ENCODE data around the gene ADGRD1. TPM values are rescaled to one million over a fixed set of nuclear protein-coding genes. Genes with fewer than 3 reads are reported as not detected.

Gene ADGRD1
- total RNA-seq, 2 donors from 2014 or later: not detected

GRCh38 chr12:131027264-131027663 lies 73.6 kb downstream of the ADGRD1 start:
- Mint-ChIP-seq H3K4me3 (no peak overlapping the region), H3K27ac (no peak overlapping the region), H3K9me3 (no peaks in the 10 kb centered on the region), H3K27me3 (peaks cover 0 to 3% of the 10 kb centered on the region in 2 donors), H3K4me1 (ENCODE audit: low read depth in 2 of 2) (peaks cover 0 to 4% of the 10 kb centered on the region in 2 donors), H3K36me3 (no peaks in the 10 kb centered on the region)
- ATAC-seq: no peak
- no peak for DNase-seq (ENCODE audit: low spot score)

GRCh38 chr12:131027876-131028586 lies 74.3 kb downstream of the ADGRD1 start:
- H3K27ac Mint-ChIP-seq: no peak overlapping the region
- no peaks in the 10 kb centered on the region for H3K36me3 Mint-ChIP-seq
- H3K27me3 Mint-ChIP-seq: peaks cover 0 to 3% of the 10 kb centered on the region in 2 donors
- peaks cover 0 to 4% of the 10 kb centered on the region in 2 donors for H3K4me1 Mint-ChIP-seq (ENCODE audit: low read depth in 2 of 2)
- H3K9me3 Mint-ChIP-seq: no peaks in the 10 kb centered on the region
- no peak for DNase-seq (ENCODE audit: low spot score)
- no peak for ATAC-seq
- H3K4me3 Mint-ChIP-seq: no peak overlapping the region

GRCh38 chr12:131028587-131029338 lies 75.1 kb downstream of the ADGRD1 start:
- Mint-ChIP-seq H3K27ac (no peak overlapping the region), H3K9me3 (no peaks in the 10 kb centered on the region)
- ATAC-seq: no peak

GRCh38 chr12:131030472-131031328 lies 77.0 kb downstream of the ADGRD1 start:
- no peak overlapping the region for H3K27ac Mint-ChIP-seq

More at GRCh38 chr12:131028587-131029338, 75.1 kb downstream of the ADGRD1 start:
- H3K27me3 Mint-ChIP-seq: peaks cover 0 to 3% of the 10 kb centered on the region in 2 donors
- no peaks in the 10 kb centered on the region for H3K36me3 Mint-ChIP-seq
- H3K4me3 Mint-ChIP-seq: no peak overlapping the region
- no peak for DNase-seq (ENCODE audit: low spot score)
- H3K4me1 Mint-ChIP-seq (ENCODE audit: low read depth in 2 of 2): peaks cover 0 to 4% of the 10 kb centered on the region in 2 donors

GRCh38 chr12:131032082-131032750 lies 78.5 kb downstream of the ADGRD1 start:
- Mint-ChIP-seq H3K27ac (no peak overlapping the region), H3K4me3 (no peak overlapping the region), H3K9me3 (peaks cover 6% of the 10 kb centered on the region), H3K4me1 (ENCODE audit: low read depth in 2 of 2) (peaks cover 0 to 16% of the 10 kb centered on the region in 2 donors), H3K36me3 (no peaks in the 10 kb centered on the region), H3K27me3 (peaks cover 0 to 3% of the 10 kb centered on the region in 2 donors)
- DNase-seq (ENCODE audit: low spot score) (no peak), ATAC-seq (no peak)

More at GRCh38 chr12:131030472-131031328, 77.0 kb downstream of the ADGRD1 start:
- Mint-ChIP-seq H3K4me1 (ENCODE audit: low read depth in 2 of 2) (peaks cover 0 to 8% of the 10 kb centered on the region in 2 donors), H3K36me3 (no peaks in the 10 kb centered on the region), H3K9me3 (no peaks in the 10 kb centered on the region), H3K4me3 (no peak overlapping the region), H3K27me3 (peaks cover 0 to 3% of the 10 kb centered on the region in 2 donors)
- ATAC-seq (no peak), DNase-seq (ENCODE audit: low spot score) (no peak)

GRCh38 chr12:131033486-131033885 lies 79.8 kb downstream of the ADGRD1 start:
- Mint-ChIP-seq H3K9me3 (peaks cover 9% of the 10 kb centered on the region), H3K27me3 (no peaks in the 10 kb centered on the region), H3K27ac (no peak overlapping the region), H3K36me3 (no peaks in the 10 kb centered on the region), H3K4me3 (no peak overlapping the region), H3K4me1 (ENCODE audit: low read depth in 2 of 2) (peaks cover 0 to 15% of the 10 kb centered on the region in 2 donors)
- no peak for ATAC-seq
- no peak for DNase-seq (ENCODE audit: low spot score)

- H3K4me3 Mint-ChIP-seq: no peak overlapping the region
- DNase-seq (ENCODE audit: low spot score): no peak
- H3K27ac Mint-ChIP-seq: no peak overlapping the region
- H3K27me3 Mint-ChIP-seq: no peaks in the 10 kb centered on the region
- peaks cover 0 to 12% of the 10 kb centered on the region in 2 donors for H3K4me1 Mint-ChIP-seq (ENCODE audit: low read depth in 2 of 2)
- peaks cover 9% of the 10 kb centered on the region for H3K9me3 Mint-ChIP-seq
- ATAC-seq: no peak
- no peaks in the 10 kb centered on the region for H3K36me3 Mint-ChIP-seq
Observed at GRCh38 chr12:131033886-131034482, 80.3 kb downstream of the ADGRD1 start.

- H3K27me3 Mint-ChIP-seq: no peaks in the 10 kb centered on the region
- peak in 1 of 2 donors; percentile 61 for ATAC-seq
Observed at GRCh38 chr12:131034631-131035244, 81.0 kb downstream of the ADGRD1 start.

GRCh38 chr12:131035245-131035681 lies 81.6 kb downstream of the ADGRD1 start:
- peak in 1 of 2 donors; percentile 25 for ATAC-seq

More at GRCh38 chr12:131034631-131035244, 81.0 kb downstream of the ADGRD1 start:
- Mint-ChIP-seq H3K36me3 (no peaks in the 10 kb centered on the region), H3K27ac (no peak overlapping the region), H3K9me3 (peaks cover 9% of the 10 kb centered on the region), H3K4me1 (ENCODE audit: low read depth in 2 of 2) (peaks cover 0 to 12% of the 10 kb centered on the region in 2 donors), H3K4me3 (no peak overlapping the region)
- no peak for DNase-seq (ENCODE audit: low spot score)

GRCh38 chr12:131038159-131038558 lies 84.5 kb downstream of the ADGRD1 start:
- H3K36me3 Mint-ChIP-seq: no peaks in the 10 kb centered on the region
- H3K27me3 Mint-ChIP-seq: no peaks in the 10 kb centered on the region
- no peak overlapping the region for H3K4me3 Mint-ChIP-seq

More at GRCh38 chr12:131035245-131035681, 81.6 kb downstream of the ADGRD1 start:
- Mint-ChIP-seq H3K4me1 (ENCODE audit: low read depth in 2 of 2) (peaks cover 0 to 12% of the 10 kb centered on the region in 2 donors), H3K27me3 (no peaks in the 10 kb centered on the region), H3K9me3 (peaks cover 9% of the 10 kb centered on the region), H3K36me3 (no peaks in the 10 kb centered on the region), H3K4me3 (no peak overlapping the region), H3K27ac (no peak overlapping the region)
- DNase-seq (ENCODE audit: low spot score): no peak

GRCh38 chr12:131038961-131039950 lies 85.5 kb downstream of the ADGRD1 start:
- Mint-ChIP-seq H3K9me3 (peaks cover 9% of the 10 kb centered on the region), H3K27ac (no peak overlapping the region), H3K36me3 (no peaks in the 10 kb centered on the region), H3K4me1 (ENCODE audit: low read depth in 2 of 2) (peaks cover 0 to 12% of the 10 kb centered on the region in 2 donors), H3K4me3 (no peak overlapping the region), H3K27me3 (no peaks in the 10 kb centered on the region)
- DNase-seq (ENCODE audit: low spot score) (no peak), ATAC-seq (no peak)

More at GRCh38 chr12:131038159-131038558, 84.5 kb downstream of the ADGRD1 start:
- Mint-ChIP-seq H3K27ac (no peak overlapping the region), H3K9me3 (peaks cover 9% of the 10 kb centered on the region), H3K4me1 (ENCODE audit: low read depth in 2 of 2) (peaks cover 0 to 12% of the 10 kb centered on the region in 2 donors)
- no peak for DNase-seq (ENCODE audit: low spot score)
- ATAC-seq: peak in 1 of 2 donors; percentile 15
